ENCODE results near the gene ACBD3. TPM values are rescaled to one million over a fixed set of nuclear protein-coding genes. Genes with fewer than 3 reads are reported as not detected.

ACBD3 gene
- total and polyA plus RNA-seq, 10 of the 15 experiments (the other 5 are each of a cell fraction or from before 2014, with no cell fraction given) = 7.5 to 27.9 (median 20.3) TPM

DNA sequence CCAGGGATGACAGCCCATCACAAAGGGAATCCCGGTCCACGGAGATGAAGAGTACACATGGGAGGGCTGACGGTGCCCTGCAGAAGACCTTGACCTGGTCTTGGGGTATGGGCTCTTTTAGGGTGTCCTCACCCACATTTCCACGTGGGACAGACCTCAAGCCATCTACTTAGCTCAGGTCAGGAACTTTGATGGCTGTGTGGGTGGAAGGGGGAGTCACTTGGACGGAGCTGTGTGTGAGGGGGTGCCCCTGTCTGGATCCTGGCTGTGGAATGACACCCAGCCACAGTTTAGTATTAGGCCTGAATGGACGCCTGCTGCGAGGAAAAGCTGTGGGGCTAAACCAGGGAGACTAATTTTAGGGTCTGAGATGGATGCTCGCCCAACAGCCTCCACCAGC, 26.0 kb upstream of the ACBD3 start (continued):
- no peak for TF ChIP-seq KLF5 (IDR thresholded peaks at IDR 0.05; ENCODE audit: partially characterized antibody)
- no peak for TF ChIP-seq TAF1 (IDR thresholded peaks at IDR 0.05; ENCODE audit: borderline replicate concordance, low read depth, low read length)
- no peak for TF ChIP-seq IKZF1 (conservative IDR thresholded peaks at IDR 0.05)

GRCh38 chr1:226211181-226211821, 24.8 kb upstream of the ACBD3 start:
- ChIA-PET SMC1A (ENCODE audit: uncharacterized antibody, unreplicated experiment) (interaction anchor here (0.9 to 1.3 kb wide), 4 partner anchors 9 to 122 kb away, joined by 3 to 5 read pairs (median 4); no protein-coding TSS in a partner anchor), POLR2A (no interaction called here)
- BruUV-seq (replicated peaks) = no TSS peak
- no peak for TF ChIP-seq NRF1 (conservative IDR thresholded peaks at IDR 0.05; ENCODE audit: low read depth, low read length)
- TF ChIP-seq, protein P1, sequence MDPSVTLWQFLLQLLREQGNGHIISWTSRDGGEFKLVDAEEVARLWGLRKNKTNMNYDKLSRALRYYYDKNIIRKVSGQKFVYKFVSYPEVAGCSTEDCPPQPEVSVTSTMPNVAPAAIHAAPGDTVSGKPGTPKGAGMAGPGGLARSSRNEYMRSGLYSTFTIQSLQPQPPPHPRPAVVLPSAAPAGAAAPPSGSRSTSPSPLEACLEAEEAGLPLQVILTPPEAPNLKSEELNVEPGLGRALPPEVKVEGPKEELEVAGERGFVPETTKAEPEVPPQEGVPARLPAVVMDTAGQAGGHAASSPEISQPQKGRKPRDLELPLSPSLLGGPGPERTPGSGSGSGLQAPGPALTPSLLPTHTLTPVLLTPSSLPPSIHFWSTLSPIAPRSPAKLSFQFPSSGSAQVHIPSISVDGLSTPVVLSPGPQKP (IDR thresholded peaks at IDR 0.05; ENCODE audit: low read depth, low read length) = no peak
- TF ChIP-seq NR2C1 (IDR thresholded peaks at IDR 0.05) = no peak
- TF ChIP-seq MTA2 (IDR thresholded peaks at IDR 0.05; ENCODE audit: low read depth) = no peak
- TF ChIP-seq SRF (IDR thresholded peaks at IDR 0.05; ENCODE audit: low read depth in 2 of 2, low read length in 2 of 2) = no peak
- no peak for TF ChIP-seq FOXM1 (IDR thresholded peaks at IDR 0.05; ENCODE audit: low read depth, low read length)
- no peak for TF ChIP-seq EGR1 (IDR thresholded peaks at IDR 0.05; ENCODE audit: borderline replicate concordance in 1 of 2, low read depth in 2 of 2, low read length in 2 of 2)
- TF ChIP-seq ASH2L (IDR thresholded peaks at IDR 0.05; ENCODE audit: borderline replicate concordance, low read depth) = no peak
- no peak for TF ChIP-seq ZZZ3 (IDR thresholded peaks at IDR 0.05; ENCODE audit: control insufficient read depth, insufficient read length, low read depth)
- TF ChIP-seq, protein P2, sequence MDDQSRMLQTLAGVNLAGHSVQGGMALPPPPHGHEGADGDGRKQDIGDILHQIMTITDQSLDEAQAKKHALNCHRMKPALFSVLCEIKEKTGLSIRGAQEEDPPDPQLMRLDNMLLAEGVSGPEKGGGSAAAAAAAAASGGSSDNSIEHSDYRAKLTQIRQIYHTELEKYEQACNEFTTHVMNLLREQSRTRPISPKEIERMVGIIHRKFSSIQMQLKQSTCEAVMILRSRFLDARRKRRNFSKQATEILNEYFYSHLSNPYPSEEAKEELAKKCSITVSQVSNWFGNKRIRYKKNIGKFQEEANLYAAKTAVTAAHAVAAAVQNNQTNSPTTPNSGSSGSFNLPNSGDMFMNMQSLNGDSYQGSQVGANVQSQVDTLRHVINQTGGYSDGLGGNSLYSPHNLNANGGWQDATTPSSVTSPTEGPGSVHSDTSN (IDR thresholded peaks at IDR 0.05; ENCODE audit: insufficient replicate concordance, low read depth, low read length) = no peak
- TF ChIP-seq ZNF207 (IDR thresholded peaks at IDR 0.05; ENCODE audit: borderline replicate concordance) = no peak
- no peak for TF ChIP-seq ZNF384 (IDR thresholded peaks at IDR 0.05; ENCODE audit: borderline replicate concordance, low read depth, low read length)
- no peak for TF ChIP-seq SMARCA5 (IDR thresholded peaks at IDR 0.05)
- TF ChIP-seq E2F4 (IDR thresholded peaks at IDR 0.05; ENCODE audit: low read depth, low read length) = no peak
- no peak for TF ChIP-seq RB1 (IDR thresholded peaks at IDR 0.05; ENCODE audit: borderline replicate concordance)
- TF ChIP-seq KAT2A (conservative IDR thresholded peaks at IDR 0.05; ENCODE audit: control insufficient read depth, low read depth, low read length) = no peak

More at GRCh38 chr1:226211181-226211821, 24.8 kb upstream of the ACBD3 start:
- Histone ChIP-seq H2AFZ (ENCODE audit: control insufficient read depth, low read depth, low read length) (no peak overlapping the region), H3K27ac (ENCODE audit: control insufficient read depth, insufficient read depth) (no peak overlapping the region), H3K9me3 (replicated peaks; ENCODE audit: control insufficient read depth, insufficient read depth, low read length) (no peaks in the 10 kb centered on the region), H3K36me3 (ENCODE audit: control insufficient read depth in 2 of 2, insufficient read depth in 2 of 2, low read length in 1 of 2) (no peaks in the 10 kb centered on the region), H3K27me3 (replicated peaks in 1 of 2; ENCODE audit: control insufficient read depth in 2 of 2, insufficient read depth in 2 of 2, low read length in 1 of 2) (no peaks in the 10 kb centered on the region), H3K79me2 (ENCODE audit: control insufficient read depth, insufficient read depth, low read length) (no peaks in the 10 kb centered on the region), H3K9ac (ENCODE audit: control insufficient read depth, insufficient read depth, low read length) (no peak overlapping the region), H3K4me2 (ENCODE audit: control insufficient read depth, insufficient read depth) (no peak overlapping the region), H4K20me1 (ENCODE audit: control insufficient read depth, insufficient read depth) (no peaks in the 10 kb centered on the region), H3K4me3 (no peak overlapping the region), H3K4me1 (ENCODE audit: control insufficient read depth, insufficient read depth, low read length) (no peaks in the 10 kb centered on the region; the same call in 1 of the 2 replicates)
- ChIA-PET RAD21 (ENCODE audit: unreplicated experiment) (interaction anchor here (0.6 to 1.7 kb wide), 3 partner anchors 86 to 766 kb away, joined by 3 to 4 read pairs (median 3); no protein-coding TSS in a partner anchor), CTCF (interaction anchor here (0.6 to 1.3 kb wide), 5 partner anchors 12 to 86 kb away, joined by 3 to 4 read pairs (median 3); no protein-coding TSS in a partner anchor)
- in situ Hi-C loops (cut with MboI) (no loop called here), intact Hi-C loops (cut with micrococcal nuclease; ENCODE audit: unreplicated experiment) (no loop called here)
- no peak for DNase-seq (ENCODE audit: low read depth, low spot score)
- WGBS (ENCODE audit: insufficient coverage, insufficient replicate concordance, low lambda C conversion rate, missing lambda C conversion rate) = 58% methylated on average over 5 of the region's 5 CpGs
- no peak for FAIRE-seq
- ATAC-seq = no peak

Measured in GM12878 (cell line).